Lung microvascular endothelial cell (primary cell): ENCODE results near the gene TGM2. TPM values are rescaled to one million over a fixed set of nuclear protein-coding genes. Genes with fewer than 3 reads are reported as not detected.

Source experiments
- DNase-seq, 2 donors: peaks; one replicate each; pipeline versions ENCODE4 v3.0.0 to v3.0.0-alpha.2; 2010; ENCODE audit warnings: low read depth in 2 of 2
- total RNA-seq: library from RNA; depleted of rRNA; stranded (reverse); fragments of >200 nt; gene quantifications from 2 replicates; pipeline ENCODE4 v1.2.1, GENCODE V29; 2014

The TGM2 gene
- 273 and 343 TPM in 2 replicates for total RNA-seq

DNA sequence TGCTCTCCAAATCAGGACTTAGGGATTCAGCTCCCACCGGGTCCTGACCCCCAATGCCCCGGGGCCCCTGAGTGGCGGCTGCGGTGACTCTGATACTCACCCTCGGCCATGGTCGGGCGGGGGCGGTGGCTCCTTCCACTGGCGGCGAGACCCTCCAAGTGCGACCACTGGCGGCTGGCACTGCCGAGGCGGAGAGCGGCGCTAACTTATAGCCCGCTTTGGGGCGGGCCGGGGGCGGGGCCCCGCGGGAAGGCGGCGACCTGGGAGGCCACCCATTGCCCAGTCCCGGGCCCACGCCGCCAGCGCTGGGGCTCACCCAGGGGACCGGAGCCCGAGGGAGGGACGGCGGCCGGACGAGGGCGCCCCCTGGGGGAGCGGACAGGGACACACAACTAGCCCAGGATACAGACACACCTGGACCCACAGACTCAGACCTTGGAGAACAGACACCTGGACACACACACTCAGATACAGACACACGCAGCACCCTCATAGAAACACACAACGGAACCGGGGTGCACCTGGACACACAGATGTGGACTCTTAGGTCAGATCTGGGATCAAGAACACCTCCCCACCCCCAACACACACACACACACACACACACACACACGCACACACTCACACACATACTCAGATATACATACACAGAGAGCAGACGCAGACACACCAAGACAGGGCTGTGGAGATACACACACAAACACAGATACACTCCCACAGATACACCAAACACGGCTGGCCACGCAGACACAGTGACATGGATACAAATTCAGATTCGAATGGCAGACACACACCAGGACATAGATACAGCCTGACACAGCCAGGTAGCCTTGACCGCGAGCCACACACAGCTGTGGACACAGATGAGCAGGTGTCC lies at the start of gene TGM2:
Gene TGM2, minus strand, starts transcription at position 182 of the 877 bp plus-strand sequence. Its CDS starts 72 bp downstream, at position 110.
- DNase-seq: peak; percentile 90 to 94

DNA sequence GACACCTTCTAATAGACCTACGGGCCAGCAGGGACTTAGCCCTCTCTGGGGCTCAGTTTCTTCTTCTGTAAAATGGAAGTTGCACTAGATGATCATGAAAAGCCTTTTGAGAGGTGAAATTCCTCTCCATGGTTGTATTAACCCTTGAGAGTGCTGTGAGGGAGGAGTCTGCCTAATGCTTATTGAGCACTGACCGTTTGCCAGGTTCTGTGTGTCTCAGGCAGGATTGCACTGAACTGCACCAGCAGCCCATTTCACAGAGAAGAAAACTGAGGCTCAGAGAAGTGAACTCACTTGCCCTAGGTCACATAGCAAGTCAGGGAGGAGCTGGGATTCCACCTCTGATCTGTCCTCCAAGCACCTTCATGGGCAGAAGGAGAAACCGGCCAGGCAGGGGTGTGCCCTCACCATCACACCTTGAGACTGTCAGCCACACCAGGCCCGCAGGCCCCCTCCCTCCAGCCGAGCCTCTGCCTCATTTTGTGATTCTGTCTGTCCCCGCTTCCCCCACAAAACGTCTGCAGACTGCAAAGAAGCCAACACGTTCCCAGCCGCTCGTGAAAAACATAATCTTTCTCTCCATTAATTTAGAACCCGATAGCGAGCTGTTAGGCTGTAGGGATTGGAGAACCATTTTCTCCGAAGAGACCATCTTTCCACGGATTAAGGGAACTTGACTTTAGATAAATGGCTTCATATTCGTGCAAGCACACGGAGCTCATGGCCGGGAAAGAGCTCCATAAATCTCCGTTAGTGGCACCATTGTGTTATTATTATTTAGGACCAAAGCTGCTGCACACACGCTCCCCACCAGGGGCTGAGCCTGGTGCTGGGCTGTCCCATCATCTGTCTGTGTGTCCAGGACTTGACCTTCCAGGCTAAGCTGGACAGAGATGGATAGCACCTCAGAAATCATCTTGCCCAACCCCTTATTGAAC lies 49.5 kb upstream of the TGM2 start:
- no peak for DNase-seq

DNA sequence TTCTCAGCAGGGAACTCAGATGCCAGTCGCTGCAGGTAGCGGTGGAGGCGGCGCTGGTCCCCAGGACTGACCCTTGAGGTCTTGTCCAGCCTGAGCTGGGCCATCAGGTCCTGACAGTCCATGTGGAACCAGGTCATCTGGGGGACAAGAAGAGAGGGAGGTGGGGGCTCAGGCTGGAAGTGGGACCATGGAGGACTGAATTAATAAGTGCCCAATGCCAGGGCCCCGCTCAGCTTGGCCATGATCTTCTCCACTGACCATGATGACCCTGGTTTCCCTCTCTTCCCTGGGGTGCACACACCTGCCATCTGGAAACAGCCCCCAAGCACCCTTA lies 48.5 kb upstream of the TGM2 start:
- no peak for DNase-seq

DNA sequence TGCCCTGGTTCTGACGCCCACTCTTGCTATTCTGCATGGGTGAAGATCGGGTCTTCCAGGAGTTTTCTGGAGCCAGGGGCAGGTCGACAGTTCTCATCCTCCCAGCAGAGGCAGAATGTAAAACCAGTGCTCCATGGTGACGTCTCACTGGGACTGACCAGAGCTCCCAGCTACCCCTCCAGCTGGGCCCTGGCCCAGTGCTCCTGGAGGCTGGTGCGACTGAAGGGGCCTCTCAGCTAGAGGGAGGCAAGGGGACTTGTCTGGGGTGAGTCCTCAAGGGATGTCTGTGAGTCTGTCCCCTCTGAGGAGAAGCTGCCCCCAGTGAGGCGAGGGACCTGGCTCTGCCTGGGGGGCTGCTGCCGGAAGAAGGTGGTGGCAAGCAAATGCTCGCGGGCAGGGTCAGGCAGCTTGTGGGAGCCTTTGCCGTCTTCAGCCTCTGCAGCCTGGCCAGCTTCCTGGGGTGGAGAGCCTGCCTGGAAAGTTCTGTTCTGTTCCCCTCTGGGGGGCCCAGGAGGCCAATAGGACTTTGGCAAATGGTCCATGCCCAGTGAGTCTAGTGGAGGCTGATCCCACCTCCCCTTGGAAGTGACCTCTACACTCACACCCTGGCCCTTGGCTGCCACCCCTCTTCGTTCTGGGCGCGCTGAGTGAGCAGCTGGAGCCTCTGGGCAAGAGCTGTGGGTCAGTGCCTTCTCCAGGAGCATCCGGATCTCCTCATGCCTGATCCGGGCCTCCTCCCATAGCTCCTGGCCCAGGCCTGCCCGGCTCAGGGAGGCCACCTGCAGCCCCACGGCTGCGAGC lies 47.9 kb upstream of the TGM2 start:
- no peak for DNase-seq

DNA sequence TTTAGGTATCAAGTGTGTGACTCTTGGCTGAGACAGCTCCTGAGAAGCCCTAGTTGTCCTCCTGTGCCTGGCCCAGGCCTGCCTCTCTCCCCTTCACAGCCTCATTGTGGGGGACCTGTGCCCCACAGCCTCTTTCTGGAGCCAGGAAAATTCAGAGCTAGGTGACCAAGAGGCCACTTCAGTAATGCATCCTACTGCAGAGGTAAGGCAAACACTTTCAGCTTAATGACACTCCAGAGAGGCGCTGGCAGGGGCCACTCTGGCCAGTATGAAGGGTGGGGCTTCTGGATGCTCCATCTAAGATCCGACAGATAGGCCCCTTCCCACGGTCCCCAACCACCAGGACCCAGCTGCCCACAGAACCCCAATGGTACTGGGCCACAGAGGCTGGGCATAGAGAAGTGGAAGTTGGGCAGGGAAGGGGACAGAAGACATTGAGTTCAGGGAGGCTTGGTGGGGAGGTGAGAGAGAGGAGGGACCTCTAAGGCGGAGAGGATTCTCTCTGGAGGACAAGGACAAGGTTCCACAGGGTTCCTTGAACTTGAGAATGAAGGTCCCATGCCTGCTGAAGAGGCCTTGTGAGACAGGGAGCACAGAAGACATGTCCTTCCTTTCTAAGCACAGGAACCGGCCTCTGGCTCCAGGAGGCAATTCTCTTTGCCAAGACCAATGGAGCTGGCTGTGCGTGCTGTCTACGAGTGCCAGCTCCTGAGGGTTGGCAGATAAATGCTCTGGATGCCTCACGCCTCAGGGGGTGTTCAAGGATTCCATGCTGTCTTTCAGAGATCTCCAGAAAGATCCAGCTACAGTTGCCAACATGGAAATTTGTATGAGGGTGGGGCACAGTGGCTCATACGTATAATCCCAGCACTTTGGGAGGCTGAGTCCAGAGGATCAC lies 46.4 kb upstream of the TGM2 start:
- no peak for DNase-seq

DNA sequence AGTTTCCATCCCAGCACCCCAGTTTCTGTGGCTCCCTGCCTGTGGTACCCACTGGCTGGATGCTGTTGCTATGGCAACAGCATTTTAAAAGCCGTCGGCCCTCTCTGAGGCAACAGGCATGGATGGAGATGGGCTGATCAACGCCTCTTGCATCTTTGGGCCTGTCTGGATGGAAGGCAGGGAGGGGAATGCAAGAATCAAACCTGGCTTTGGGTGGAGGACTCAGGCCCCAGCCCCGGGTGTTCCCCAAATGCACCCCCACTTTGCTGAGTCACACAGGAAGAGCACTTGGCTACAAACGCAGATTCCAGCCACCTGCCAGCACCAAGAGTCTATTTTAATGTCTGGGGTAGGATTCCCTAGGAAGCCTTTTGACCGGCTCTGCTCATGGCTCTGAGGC lies 45.7 kb upstream of the TGM2 start:
- peak in 1 of 2 donors; percentile 32 for DNase-seq

DNA sequence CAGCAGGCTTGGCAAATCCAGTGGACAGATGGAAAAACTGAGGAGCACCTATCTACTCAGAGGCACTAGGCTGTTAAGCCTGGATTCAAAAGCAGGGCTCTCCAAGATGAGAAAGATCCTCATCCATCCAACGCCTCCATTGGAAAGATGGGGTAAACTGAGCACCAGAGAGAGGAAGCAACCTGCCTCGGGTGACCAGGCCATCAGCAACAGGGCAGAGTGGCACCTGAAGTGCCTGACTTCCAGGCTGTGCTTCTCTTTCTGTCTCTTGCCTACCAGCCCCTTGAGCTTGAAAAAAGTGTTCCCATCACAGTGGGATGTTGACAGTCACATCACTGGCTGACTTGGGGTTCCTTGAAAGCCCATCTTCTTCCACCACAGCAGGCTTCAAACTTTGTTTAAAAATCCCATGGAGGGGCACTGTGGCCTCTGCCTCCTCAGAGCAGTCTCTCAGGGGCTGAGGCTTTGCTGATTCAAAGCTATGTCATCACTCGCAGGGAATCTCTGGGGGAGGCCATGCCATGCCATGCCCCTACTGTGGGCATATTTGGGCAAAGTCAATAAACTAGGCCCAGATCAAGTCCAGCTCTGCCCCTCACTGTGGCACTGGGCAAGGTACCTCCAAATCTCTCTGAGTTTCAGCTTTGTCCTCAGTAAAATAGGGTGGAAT lies 44.8 kb upstream of the TGM2 start:
- no peak for DNase-seq

DNA sequence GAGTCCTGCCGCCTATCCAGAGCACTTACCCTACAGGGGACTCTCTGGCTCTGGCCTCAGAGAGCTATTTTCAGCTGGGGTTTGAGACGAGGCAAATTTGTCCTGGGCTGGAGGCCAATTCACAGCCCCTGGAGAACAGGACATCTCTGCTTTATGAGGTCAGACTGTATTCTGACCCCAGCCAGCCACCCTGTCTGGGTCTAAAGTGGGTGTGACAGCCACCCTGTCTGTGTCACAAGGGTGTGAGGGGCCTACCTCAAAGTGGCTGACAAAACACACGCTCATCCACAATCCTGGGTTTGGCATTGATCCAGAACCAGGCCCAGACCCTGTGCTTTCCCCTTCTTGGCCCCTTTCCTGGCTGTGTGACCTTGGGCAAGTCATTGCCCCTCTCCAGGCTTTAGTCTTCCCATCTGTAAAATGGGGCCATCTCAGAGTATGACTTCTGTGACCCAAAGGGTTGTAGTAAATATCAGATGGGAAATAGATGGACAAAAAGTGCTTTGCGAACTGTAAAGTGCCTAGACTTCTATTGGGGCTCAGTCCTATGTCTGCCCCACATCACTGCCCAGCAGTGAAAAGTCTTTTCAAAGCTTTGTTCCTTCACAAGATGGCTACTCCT lies 44.1 kb upstream of the TGM2 start:
- no peak for DNase-seq

DNA sequence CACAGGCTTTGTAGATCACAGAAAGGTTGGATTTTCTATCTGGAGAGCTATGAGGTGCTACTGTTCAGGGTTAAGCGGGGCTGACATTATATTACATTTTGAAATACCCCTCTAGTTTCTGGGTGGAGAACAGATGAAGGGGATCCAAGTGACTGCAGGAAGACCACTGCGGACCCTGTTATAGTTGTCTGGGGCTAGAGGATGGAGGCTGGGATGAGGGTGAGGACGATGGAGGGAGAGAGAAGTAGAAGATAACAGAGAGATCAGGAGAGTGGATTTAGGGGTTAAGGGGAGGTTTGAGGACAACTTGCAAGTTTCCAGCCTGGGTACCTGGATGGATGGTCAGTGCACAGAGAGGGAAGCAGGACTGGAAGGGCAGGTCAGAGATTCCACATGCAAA lies 43.5 kb upstream of the TGM2 start:
- no peak for DNase-seq

DNA sequence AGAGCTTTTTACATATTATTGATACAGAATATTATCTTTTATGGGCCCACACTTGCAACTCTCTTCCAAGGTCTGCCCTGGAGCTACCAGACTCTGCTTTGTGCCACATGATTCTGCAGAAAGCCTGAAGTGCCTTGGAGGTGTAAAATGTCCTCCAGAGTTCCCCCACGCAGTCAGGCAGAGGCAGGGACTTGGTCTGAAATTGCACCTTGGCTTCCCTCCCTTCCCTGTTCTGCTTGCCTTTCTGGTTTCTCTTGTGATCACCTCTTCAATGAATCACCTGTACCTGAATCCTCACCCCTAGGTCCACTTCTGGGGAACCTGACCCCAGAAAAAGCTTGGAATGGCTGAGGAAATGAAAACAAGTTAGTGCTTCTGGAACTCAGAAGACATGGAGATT lies 43.0 kb upstream of the TGM2 start:
- no peak for DNase-seq

DNA sequence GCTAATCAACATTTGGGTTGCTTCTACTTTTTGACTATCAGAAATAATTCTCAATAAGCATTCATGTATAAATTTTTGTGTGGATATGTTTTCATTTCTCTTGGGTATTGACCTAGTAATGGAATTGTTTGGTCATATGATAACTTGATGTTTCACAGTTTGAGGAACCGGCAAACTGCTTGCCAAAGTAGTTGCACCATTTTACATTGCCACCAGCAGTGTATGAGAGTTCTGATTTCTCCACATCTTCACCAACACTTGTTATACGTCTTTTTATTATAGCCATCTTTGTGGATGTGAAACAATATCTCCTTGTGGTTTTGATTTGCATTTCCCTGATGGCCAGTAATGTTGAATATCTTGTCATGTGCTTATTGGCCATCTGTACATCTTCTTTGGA lies 42.6 kb upstream of the TGM2 start:
- no peak for DNase-seq

DNA sequence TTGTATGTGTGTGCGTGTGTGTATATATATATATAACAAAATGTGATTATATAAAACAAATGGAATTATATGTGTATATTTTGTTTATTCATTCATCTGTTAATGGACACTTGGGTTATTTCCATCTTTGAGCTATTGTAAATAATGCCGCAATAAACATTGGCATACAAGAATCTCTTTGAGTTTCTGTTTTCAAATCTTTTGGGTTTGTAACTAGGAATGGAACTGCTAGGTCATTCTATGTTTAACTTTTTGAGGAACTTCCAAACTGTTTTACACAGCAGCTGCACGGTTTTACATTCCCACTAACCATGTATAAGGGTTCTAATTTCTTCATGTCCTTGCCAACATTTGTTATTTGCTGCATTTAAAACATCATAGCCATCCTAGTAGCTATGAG lies 39.9 kb upstream of the TGM2 start:
- DNase-seq: no peak

DNA sequence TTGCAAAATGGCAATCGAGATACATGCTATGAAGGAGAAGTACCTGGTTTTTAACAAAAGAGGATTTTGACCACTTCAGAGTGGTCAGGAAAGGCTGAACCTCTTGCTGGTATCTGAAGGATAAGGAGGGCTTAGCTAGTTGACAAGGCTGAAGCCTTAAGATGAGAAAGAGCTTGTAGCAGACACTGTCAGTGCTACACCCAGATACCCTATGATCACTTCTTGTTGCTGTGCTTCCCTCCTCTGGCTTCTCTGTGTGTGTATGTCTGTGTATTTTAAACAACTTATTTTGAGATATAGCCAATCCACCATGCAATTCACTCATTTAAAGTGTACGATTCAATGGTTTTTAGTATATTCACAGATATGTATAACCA lies 38.9 kb upstream of the TGM2 start:
- no peak for DNase-seq

DNA sequence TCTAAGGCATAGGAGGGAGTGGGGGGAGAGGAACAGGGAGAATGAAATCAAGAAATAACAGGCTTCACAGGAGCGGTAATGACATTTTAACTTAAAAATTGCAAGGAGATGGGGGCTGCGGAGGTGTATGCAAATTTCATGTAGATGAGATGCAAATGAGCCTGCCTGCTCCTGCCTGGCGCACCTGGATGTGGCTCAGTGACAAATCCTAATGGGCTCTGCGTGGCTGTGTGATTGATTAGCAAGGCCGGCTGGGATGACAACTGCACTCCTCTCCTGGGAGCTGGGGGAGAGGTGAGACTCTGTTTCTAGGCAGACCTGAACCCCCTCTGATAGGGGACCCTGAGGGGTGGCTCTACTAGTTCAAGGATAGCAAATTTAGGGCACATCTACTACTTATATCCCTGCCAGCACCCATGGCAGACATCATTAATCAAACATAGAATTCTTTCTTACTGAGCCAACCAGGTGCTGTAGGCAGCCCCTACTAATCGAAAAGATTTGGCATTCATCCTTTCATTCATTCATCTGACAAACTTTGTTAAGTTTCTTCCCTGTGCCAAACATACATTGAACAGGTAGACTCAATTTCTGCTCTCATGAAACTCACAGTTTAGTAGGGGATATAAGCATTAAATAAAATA lies 38.4 kb upstream of the TGM2 start:
- no peak for DNase-seq

DNA sequence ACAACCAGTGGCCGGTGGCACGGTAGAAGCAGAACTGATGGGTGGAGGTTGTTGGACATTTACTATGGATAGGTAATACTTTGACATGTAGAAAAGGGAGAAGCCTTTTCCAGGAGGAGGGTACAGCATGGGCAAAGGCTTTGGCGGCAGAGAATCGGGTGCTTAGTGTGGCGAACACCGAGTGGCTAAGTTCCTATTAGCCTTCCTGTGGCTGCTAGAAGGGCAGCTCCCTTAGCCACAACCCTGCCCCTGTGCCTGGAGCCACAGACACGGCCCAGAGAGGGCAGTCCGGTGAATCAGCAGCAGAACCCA lies 37.9 kb upstream of the TGM2 start:
- DNase-seq: no peak

DNA sequence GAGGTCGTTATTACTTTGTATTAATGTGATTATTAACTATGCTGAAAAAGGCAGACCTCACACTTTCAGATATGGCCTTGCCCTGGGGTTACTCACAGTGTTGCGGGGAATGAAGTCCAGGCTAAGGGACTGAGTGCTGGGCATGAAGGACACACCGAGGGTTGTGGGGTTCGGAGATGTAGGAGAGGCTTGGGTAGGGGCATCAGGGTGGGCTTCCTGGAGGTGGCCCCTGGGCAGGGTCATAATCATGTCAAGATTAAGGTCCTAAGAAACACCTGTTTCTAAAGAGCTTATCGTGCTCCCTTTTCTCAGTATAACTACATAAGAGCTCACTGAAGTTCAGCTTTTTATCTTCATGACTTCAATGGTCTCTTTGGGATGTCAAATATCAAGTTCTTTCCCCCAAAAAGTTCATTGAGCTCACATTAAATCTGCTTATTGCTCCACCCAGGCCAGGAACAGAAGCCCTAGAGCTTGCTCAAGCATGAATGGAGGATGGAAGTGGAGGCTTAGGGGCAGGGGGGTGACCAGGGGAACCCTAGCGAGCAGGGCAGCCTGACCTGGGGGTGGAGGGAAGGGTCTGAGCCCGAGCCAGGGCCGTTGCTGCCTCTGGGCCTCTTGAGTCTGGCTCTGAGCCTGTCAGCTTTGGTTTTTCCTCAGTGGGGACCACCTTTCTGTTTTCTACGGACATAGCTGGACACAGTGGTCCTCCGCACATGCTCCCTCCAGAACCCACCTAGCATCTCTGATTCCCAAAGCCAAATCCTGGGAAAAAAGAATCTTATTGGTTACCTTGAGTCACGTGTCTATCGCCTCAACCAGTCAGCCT lies 37.3 kb upstream of the TGM2 start:
- DNase-seq: no peak

DNA sequence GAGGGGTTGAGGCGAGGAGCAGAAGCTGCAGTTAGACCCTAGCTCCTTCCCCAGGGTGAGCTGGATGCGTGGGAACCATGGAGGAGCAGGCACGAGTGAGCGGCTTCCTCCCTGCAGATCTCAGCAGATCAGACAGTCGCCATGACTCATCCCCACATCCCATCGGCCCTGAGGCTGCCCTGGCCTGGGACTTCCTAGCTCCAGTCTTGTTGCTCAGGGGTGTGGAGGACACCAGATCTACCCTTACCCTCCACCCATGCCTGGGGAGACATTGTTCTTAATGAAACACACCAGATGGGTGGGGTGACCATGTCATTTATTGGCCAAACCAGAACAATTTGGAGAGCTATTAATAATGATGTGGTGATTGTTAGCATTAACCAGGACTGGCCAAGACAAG lies 36.3 kb upstream of the TGM2 start:
- peak; percentile 19 to 86 for DNase-seq

DNA sequence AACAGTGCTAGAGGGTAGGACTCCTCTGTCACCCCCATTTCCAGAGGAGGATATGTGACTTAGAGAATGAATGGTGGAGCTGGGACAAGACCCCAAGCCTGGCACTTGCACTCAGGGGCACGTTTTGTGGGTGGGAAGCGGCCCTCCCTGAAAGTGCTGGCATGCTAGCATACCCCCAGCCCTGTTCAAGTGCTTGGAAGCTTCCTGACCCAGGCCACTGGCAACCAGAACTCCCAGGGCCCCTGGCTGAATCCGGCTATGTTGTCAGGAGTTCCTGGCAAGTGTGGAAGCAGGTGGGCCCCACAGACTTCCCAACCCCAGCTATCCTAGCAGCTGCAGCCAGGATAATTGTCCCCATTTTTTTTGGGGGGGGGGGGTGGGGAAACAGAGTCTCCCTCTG lies 35.6 kb upstream of the TGM2 start:
- no peak for DNase-seq
